IPS-18c (cell line): Measurements from ENCODE around the gene SERPINA3.
A peak's percentile ranks its signal among the peaks of the same experiment; 100 is the strongest.
"Not testable (repeated sequence)": the region's sequence is repeated elsewhere in the genome, so short reads cannot be mapped to it uniquely, and the experiment has no call there.

Source experiments
- H3K4me3 ChIP-seq: 2 replicates; pipeline ENCODE4 v1.7.0; 2013; ENCODE audit warnings: low read depth, mild to moderate bottlenecking, low read length, moderate library complexity; ENCODE audit not compliant: insufficient read depth
- H3K9me3 ChIP-seq: one replicate; pipeline ENCODE4 v1.6.1; 2013; ENCODE audit warnings: mild to moderate bottlenecking, low read length, moderate library complexity; ENCODE audit not compliant: control insufficient read depth, insufficient read depth

The SERPINA3 gene

DNA sequence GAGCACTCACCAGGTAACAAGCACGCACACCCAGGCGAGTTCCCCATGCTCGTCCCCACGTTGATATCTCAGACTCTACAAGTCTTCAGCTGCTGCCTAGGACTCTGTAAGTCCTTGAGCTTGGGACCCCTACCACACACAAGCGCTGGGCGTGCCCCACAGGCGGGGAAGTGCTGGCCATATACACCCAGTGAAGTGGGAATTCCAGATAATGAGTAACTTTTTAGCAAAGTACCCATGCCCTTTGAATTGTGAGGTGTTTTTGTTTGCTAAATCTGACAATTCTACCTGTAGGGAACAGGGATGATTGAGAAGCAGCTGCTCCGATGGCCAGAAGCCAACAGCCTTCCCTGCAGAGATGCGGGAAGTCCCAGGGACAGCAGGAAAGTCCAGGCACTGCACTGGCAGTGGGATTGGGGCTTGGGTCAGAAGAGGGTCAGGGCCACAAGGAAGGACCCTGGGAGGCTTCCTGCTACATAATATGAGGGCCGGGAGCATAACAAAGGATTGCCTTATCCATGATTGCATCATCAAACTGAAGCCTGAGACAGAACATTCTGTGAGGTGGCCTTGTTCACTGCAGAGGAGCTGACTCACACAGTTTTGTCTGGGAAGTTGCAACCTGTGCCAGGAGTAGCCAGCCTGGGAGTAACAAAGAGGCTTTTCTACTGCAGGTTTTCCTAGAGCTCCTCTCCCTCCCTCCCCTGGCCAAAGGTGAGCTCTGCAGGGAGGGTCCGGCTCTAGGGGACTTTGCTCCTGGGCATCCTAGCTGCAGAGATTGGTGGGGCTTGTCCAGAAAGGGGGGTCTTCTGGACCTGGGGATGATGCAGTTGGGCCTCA is 13.2 kb upstream of the SERPINA3 start:
- Histone ChIP-seq H3K9me3 (no peaks in the 10 kb centered on the region), H3K4me3 (no peak overlapping the region)

DNA sequence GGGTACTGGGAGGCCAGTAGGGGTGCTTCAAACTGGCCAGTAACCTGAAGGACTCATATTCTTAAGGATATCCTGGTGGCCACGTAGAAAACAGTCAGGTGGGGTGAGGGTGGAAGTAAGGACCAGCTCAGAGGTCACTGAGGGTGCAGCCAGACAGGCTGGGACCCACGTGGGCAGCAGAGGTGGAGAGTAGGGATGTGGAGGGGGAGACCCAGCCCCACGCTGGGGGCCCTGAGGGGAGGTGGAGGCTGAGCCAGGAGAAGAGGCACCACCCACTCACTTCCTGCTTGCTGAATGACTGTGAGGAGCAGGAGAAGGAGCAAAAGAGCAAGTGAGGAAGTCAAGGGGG is 12.6 kb upstream of the SERPINA3 start:
- H3K9me3 ChIP-seq, result no peaks in the 10 kb centered on the region
- no peak overlapping the region for H3K4me3 ChIP-seq

GRCh38 chr14:94600148-94600545 is 12.0 kb upstream of the SERPINA3 start:
- Histone ChIP-seq H3K9me3 (no peaks in the 10 kb centered on the region), H3K4me3 (no peak overlapping the region)

- Histone ChIP-seq H3K9me3 (no peaks in the 10 kb centered on the region), H3K4me3 (no peak overlapping the region)
Observed at GRCh38 chr14:94601884-94602391, 10.3 kb upstream of the SERPINA3 start.

- Histone ChIP-seq H3K4me3 (no peak overlapping the region), H3K9me3 (no peaks in the 10 kb centered on the region)
Observed at GRCh38 chr14:94602722-94603121, 9.5 kb upstream of the SERPINA3 start.

DNA sequence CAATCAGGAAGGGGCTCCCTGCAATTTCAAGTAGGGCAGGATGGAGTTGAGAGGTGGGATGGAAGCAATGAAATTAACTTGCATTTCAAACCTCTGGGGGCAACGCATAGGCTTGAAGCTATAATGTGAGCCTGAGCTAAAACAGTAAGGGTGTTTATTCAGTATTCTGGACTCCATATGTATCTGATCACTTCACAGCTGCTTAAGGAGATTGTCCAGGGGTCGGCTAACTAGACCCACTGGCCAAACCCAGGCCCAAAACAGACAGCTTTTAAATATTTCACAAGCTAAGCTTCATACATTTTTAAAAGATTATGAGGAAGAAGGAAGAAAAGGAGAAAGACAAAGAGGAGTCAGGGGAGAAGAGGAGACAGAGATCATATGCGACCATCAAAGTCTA is 6.8 kb upstream of the SERPINA3 start:
- Histone ChIP-seq H3K9me3 (no peaks in the 10 kb centered on the region), H3K4me3 (no peak overlapping the region)

GRCh38 chr14:94608966-94609365 is 3.2 kb upstream of the SERPINA3 start:
- not testable (repeated sequence) for H3K9me3 ChIP-seq, H3K4me3 ChIP-seq

DNA sequence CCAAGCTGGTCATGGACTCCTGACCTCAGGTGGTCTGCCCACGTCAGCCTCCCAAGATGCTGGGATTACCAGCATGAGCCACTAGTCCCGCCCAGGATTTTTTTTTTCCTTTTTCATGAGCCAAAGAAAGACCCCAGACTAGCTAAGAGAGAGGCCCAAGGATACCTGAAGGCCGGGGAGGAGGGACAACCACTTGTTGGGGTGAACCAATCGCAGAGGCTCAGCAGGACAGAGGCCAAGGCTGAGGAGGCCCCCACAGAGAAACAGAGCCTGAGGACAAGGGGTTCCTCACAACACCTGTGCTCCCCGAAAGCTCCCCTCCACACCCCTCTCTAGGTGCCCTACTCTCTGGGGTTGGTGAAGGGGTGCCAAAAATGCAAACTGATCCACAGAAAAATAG is 1.0 kb upstream of the SERPINA3 start:
- H3K4me3 ChIP-seq, result no peak overlapping the region

DNA sequence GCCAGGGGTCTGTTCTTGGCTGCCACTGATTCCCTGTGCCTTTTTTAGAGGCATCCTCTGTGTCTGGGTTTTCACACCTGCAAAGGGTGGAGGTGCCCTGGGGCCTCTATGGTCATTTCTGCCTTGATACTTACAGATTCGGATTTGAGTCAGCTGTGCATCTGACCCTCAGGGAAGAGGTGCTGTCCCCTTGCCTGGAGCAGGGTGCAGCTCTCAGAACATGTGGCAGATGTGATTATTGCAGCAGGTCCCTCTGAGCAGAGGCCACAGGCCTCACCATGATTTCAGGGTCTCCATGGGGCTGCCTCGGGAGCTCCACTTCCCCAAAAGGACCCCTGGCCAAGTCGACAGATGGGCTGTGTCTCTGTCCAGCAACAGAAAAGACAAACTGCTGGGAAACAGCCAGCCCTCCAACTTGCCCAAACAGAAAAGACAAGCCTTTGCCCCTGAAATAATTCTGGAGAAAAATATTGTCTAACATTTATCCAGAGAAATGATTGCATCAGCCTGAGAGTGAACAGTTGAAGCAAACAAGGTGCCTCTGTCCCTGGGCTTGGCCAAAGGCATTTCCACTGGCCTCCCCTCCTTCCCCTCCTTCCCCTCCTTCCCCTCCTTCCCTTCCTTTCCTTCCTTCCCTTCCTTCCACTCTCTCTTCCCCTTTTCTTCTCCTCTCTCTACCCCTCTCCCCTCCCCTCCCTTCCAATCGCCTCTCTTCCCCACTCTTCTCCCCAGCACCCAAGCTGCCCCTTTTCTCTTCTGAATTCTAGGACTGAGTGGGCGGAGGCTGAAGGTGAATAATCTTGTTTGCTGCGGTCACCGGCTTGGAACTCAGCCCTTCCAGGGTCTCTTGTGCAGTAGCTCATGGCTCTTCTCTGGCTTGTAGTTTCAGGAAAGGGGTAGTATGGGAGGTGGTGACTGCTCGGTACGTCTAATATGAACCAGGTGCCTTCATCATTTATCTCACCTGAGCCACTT is 676 bp downstream of the SERPINA3 start:
- Histone ChIP-seq H3K9me3 (peaks cover 2% of the 10 kb centered on the region), H3K4me3 (no peak overlapping the region)

More for the DNA sequence above, 1.0 kb upstream of the SERPINA3 start:
- H3K9me3 ChIP-seq, result no peaks in the 10 kb centered on the region

DNA sequence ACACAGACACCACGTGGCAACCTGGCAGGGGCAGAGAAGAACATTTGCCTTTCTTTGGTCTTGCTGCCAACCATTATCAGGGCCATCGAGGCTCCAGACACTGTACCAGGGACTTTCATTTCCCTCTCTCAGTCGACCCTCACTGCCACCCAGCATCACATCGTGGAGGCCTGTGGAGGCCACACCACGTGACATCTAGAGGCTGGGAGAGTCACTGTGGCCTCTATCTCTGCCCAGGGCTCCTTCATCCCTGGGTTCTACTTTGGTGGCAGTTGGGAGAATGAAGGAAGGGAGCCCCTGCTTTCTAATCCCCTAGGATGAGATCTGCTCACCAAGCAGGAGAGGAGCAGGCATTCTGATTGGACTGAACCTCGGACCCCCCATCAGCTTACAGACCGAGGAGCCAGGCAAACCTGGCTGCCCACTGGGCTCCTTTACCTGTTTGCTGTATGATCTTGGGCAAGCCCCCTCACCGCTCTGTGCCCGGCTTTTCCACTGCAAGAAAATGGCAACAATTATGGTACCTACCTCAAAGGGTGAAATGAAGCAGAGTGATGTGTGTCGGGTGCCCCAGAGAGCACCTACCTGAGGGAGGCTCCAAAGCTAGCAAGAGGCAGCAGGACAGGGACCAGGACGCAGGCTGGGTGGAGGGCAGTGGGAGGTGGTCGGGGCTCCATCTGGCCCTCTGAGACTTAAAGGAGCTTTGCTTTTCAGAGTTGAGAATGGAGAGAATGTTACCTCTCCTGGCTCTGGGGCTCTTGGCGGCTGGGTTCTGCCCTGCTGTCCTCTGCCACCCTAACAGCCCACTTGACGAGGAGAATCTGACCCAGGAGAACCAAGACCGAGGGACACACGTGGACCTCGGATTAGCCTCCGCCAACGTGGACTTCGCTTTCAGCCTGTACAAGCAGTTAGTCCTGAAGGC is 1.8 kb downstream of the SERPINA3 start:
- H3K4me3 ChIP-seq, result no peak overlapping the region
- H3K9me3 ChIP-seq, result peaks cover 8% of the 10 kb centered on the region

GRCh38 chr14:94614802-94615201 is 2.6 kb downstream of the SERPINA3 start:
- Histone ChIP-seq H3K4me3 (no peak overlapping the region), H3K9me3 (peaks cover 12% of the 10 kb centered on the region)

DNA sequence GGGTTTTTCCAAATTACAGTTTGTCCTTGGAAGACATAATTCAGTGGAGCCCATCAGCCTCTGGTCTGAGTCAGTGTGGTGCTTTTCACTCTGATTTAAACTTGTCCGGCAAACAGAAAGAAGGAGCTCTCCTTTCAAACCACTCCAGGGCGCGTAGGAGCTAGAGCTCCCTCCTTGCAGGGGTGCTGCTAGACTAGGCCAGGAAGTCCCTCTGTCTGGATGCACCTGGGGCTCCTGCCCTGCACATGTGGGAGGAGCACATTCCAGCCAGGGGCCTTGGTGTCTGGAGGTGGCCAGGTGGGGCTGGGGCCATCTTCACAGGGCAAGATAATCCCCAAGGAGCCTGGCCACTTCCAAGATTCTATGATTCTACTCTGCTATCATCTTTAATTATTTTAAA is 3.1 kb downstream of the SERPINA3 start:
- Histone ChIP-seq H3K9me3 (peaks cover 12% of the 10 kb centered on the region), H3K4me3 (no peak overlapping the region)

- Histone ChIP-seq H3K4me3 (no peak overlapping the region), H3K9me3 (peaks cover 12% of the 10 kb centered on the region)
Observed at GRCh38 chr14:94615823-94616570, 3.8 kb downstream of the SERPINA3 start.

GRCh38 chr14:94617366-94617941 is 5.3 kb downstream of the SERPINA3 start:
- Histone ChIP-seq H3K9me3 (peaks cover 14% of the 10 kb centered on the region), H3K4me3 (no peak overlapping the region)

DNA sequence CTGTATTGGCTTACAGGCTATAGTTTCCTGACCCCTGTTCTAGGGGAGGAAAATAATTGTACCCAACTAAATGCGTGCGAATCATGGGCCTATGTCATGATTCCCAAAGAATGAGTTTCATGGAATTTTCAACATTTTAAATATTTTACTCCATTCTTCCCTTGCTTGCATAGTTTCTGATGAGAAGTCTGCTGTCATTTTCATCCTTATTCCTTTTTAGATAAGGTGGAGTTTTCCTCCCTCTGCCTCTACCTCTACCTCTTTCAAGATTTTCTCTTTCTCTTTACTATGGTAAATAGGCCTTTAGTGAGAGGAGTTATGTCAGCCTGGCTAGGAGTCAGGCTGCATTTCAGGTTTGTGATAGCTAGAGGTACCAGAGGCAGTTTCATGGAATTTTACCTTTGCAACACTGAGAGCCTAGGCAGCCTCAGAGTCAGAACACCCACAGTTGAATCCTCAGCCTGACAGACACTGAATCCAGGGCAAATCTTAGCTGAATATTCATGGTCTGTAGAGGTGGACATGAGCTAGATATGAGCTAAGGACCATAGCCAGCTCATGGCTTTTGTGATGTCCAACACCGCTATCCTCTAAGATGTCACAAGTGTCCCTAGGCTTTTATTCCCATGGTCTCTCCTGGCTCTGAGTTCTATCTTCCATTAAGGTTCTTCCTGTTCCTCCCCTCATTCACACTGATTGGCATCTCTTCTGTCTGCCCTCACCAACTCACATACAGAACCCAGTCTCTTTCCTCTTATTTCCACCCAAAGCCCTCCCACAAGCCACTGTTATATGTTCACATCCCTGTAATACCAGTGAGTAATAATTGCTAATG is 6.0 kb downstream of the SERPINA3 start:
- H3K4me3 ChIP-seq, result peak overlapping the region; percentile 9; the same call in 1 of the 2 replicates

More for the DNA sequence above, 6.0 kb downstream of the SERPINA3 start:
- H3K9me3 ChIP-seq, result peaks cover 14% of the 10 kb centered on the region
